B cell (primary cell): Measurements from ENCODE around the gene BDKRB1. TPM values are rescaled to one million over a fixed set of nuclear protein-coding genes. Genes with fewer than 3 reads are reported as not detected.

Experiments
- ATAC-seq: fragments of 200-7000 bp; cut with Tn5 transposase; one replicate; pipeline ENCODE4 v1.10.0; 2021; ENCODE audit warnings: low read depth, mild to moderate bottlenecking, moderate number of reproducible peaks, moderate library complexity
- CTCF ChIA-PET: fragments of 350-600 bp; sonication (Branson Sonifier 250); formaldehyde crosslinking; loops from one replicate; lab custom pipeline; 2021; ENCODE audit warnings: antibody characterized with exemption, inconsistent platforms; lab: Charles Lee
- POLR2A ChIA-PET: fragments of 350-600 bp; sonication (Branson Sonifier 250); formaldehyde crosslinking; loops from one replicate; lab custom pipeline; 2021; ENCODE audit warnings: antibody characterized with exemption; lab: Charles Lee
- DNase-seq: peaks from one replicate; pipeline ENCODE4 v3.0.0; 2013
- H2AFZ ChIP-seq: 2 replicates; pipeline ENCODE4 v1.6.1; 2012; ENCODE audit warnings: mild to moderate bottlenecking, low read depth, low read length; ENCODE audit not compliant: insufficient read depth, poor library complexity, severe bottlenecking
- H3K27ac ChIP-seq, 2 donors: 1 replicate in 1 of 2; 2 replicates in 1 of 2; pipeline ENCODE4 v1.5.1; 2012 to 2013; ENCODE audit warnings: low read length in 2 of 2, mild to moderate bottlenecking in 2 of 2, moderate library complexity in 1 of 2
- H3K27me3 ChIP-seq, 4 experiments: fragments of 200-600 bp in 1 of 4; sonication (generic) in 1 of 4; replicated peaks in 1 of 4; 1 replicate in 2 of 4; 2 replicates in 2 of 4; pipeline versions ENCODE4 v1.6.1 to v1.7.0; 2013 to 2016; ENCODE audit warnings: low read length in 3 of 4, mild to moderate bottlenecking in 2 of 4, mixed read lengths in 1 of 4, moderate library complexity in 1 of 4; ENCODE audit not compliant: insufficient read depth in 4 of 4, control insufficient read depth in 3 of 4; ENCODE audit errors: control extremely low read depth in 1 of 4
- H3K36me3 ChIP-seq, 2 experiments: replicated peaks in 1 of 2; 1 replicate in 1 of 2; 2 replicates in 1 of 2; pipeline versions ENCODE4 v1.6.1 to v1.7.1; 2013; ENCODE audit warnings: low read length in 1 of 2; ENCODE audit not compliant: insufficient read depth in 2 of 2, control insufficient read depth in 1 of 2; ENCODE audit errors: control extremely low read depth in 1 of 2, extremely low read depth in 1 of 2
- H3K4me1 ChIP-seq, 2 donors: fragments of 200-600 bp in 1 of 2; sonication (generic) in 1 of 2; 1 replicate in 1 of 2; 2 replicates in 1 of 2; pipeline versions ENCODE4 v1.5.1 to v1.6.1; 2013 to 2017; ENCODE audit warnings: low read length in 2 of 2; ENCODE audit not compliant: control insufficient read depth in 2 of 2, insufficient read depth in 2 of 2
- H3K4me2 ChIP-seq: replicated peaks from 2 replicates; pipeline ENCODE3; 2012; ENCODE audit warnings: mild to moderate bottlenecking, low read depth, low read length; ENCODE audit not compliant: poor library complexity, severe bottlenecking
- H3K4me3 ChIP-seq, 5 experiments: fragments of 200-600 bp in 1 of 5; sonication (generic) in 1 of 5; 1 replicate in 3 of 5; 2 replicates in 2 of 5; pipeline versions ENCODE4 v1.5.1 to v1.7.0; 2011 to 2016; ENCODE audit warnings: low read length in 4 of 5, mild to moderate bottlenecking in 4 of 5, low read depth in 2 of 5, control low read depth in 1 of 5, moderate library complexity in 1 of 5; ENCODE audit not compliant: insufficient read depth in 1 of 5; ENCODE audit errors: control extremely low read depth in 1 of 5, extremely low read depth in 1 of 5
- H3K79me2 ChIP-seq: fragments of 200-600 bp; sonication (generic); one replicate; pipeline ENCODE4 v1.6.0; 2016; ENCODE audit warnings: low read length; ENCODE audit not compliant: control insufficient read depth, insufficient read depth
- H3K9ac ChIP-seq: fragments of 200-600 bp; sonication (generic); 2 replicates; pipeline ENCODE4 v1.6.1; 2017; ENCODE audit warnings: mild to moderate bottlenecking, low read length, moderate library complexity
- H3K9me3 ChIP-seq, 3 donors: one replicate each; pipeline versions ENCODE4 v1.6.1 to v1.7.1; 2013; ENCODE audit warnings: low read length in 2 of 3; ENCODE audit not compliant: control insufficient read depth in 2 of 3, insufficient read depth in 1 of 3; ENCODE audit errors: control extremely low read depth in 1 of 3
- H4K20me1 ChIP-seq: 2 replicates; pipeline ENCODE4 v1.6.0; 2012; ENCODE audit warnings: mild to moderate bottlenecking, low read length; ENCODE audit not compliant: insufficient read depth, control insufficient read depth, poor library complexity, severe bottlenecking
- H3K27ac Mint-ChIP-seq: one replicate; pipeline ENCODE4 v1.8.0; 2021; ENCODE audit warnings: mixed read lengths
- H3K27me3 Mint-ChIP-seq: one replicate; pipeline ENCODE4 v1.8.0; 2021; ENCODE audit warnings: mixed read lengths
- H3K4me1 Mint-ChIP-seq: one replicate; pipeline ENCODE4 v1.8.0; 2021; ENCODE audit warnings: mixed read lengths
- H3K4me3 Mint-ChIP-seq: one replicate; pipeline ENCODE4 v1.8.0; 2021; ENCODE audit warnings: mixed read lengths
- H3K9me3 Mint-ChIP-seq: one replicate; pipeline ENCODE4 v1.8.0; 2022; ENCODE audit warnings: mixed read lengths; ENCODE audit not compliant: insufficient read depth
- CTCF ChIP-seq: fragments of 200-600 bp; IDR thresholded peaks from one replicate; pipeline ENCODE4 v1.8.0; 2022; ENCODE audit warnings: antibody characterized with exemption, mild to moderate bottlenecking
- EZH2 ChIP-seq: IDR thresholded peaks from 2 replicates; pipeline ENCODE4 v1.6.1; 2012; ENCODE audit warnings: borderline replicate concordance, low read depth, mild to moderate bottlenecking, moderate library complexity, low read length; ENCODE audit not compliant: insufficient read depth, poor library complexity, severe bottlenecking
- WGBS: methylation state at CpG from one replicate; pipeline ENCODE4 v1.1.5; 2013; ENCODE audit warnings: missing lambda C conversion rate; ENCODE audit not compliant: insufficient coverage; 5-methylcytosine and 5-hydroxymethylcytosine counted together
- intact Hi-C: fragments of 100-400 bp; cut with micrococcal nuclease; formaldehyde crosslinking; loops from one replicate; pipeline ENCODE4 v1.10.0; 2022
- polyA plus RNA-seq: library from polyadenylated mRNA; depleted of rRNA; stranded (reverse); fragments of >200 nt; gene quantifications from 2 replicates; pipeline ENCODE4 v1.2.3, GENCODE V29; 2012
- total RNA-seq, 2 donors: library from RNA; stranded (reverse); fragments of 120-200 nt in 1 of 2; gene quantifications; 1 replicate in 1 of 2; 2 replicates in 1 of 2; pipeline versions ENCODE4 v1.2.3 to v1.2.4, GENCODE V29; 2013 to 2022

The BDKRB1 gene
- total and polyA plus RNA-seq, 2 donors (not counting 1 experiment from before 2014, with no cell fraction given), result not detected

GRCh38 chr14:96238676-96239265 is 17.2 kb upstream of the BDKRB1 start:
- Mint-ChIP-seq H3K27me3 (peaks cover 6% of the 10 kb centered on the region), H3K4me3 (no peak overlapping the region), H3K9me3 (no peaks in the 10 kb centered on the region), H3K27ac (no peak overlapping the region), H3K4me1 (no peaks in the 10 kb centered on the region)
- H4K20me1 ChIP-seq, result no peaks in the 10 kb centered on the region
- no peak overlapping the region for H3K4me2 ChIP-seq
- no peaks in the 10 kb centered on the region for H3K36me3 ChIP-seq
- POLR2A ChIA-PET, result no interaction called here
- DNase-seq (no peak), ATAC-seq (no peak)
- no peak overlapping the region for H3K9ac ChIP-seq
- peaks cover 0 to 14% (median 0%) of the 10 kb centered on the region in 3 donors for H3K9me3 ChIP-seq
- CTCF ChIA-PET, result no interaction called here
- H3K79me2 ChIP-seq, result no peaks in the 10 kb centered on the region
- no peak for TF ChIP-seq EZH2
- no peak for TF ChIP-seq CTCF
- H2AFZ ChIP-seq, result no peak overlapping the region
- H3K27ac ChIP-seq, result no peak overlapping the region
- no peaks in the 10 kb centered on the region for H3K4me1 ChIP-seq
- no peak overlapping the region for H3K4me3 ChIP-seq
- intact Hi-C loops, result no loop called here
- WGBS, result 80% methylated on average over 7 of the region's 7 CpGs
- no peaks in the 10 kb centered on the region for H3K27me3 ChIP-seq

GRCh38 chr14:96239711-96240141 is 16.3 kb upstream of the BDKRB1 start:
- H3K4me3 ChIP-seq, result no peak overlapping the region
- H3K4me1 ChIP-seq, result no peaks in the 10 kb centered on the region
- CTCF ChIA-PET, result no interaction called here
- H3K27ac ChIP-seq, result no peak overlapping the region
- peaks cover 6% of the 10 kb centered on the region for H3K27me3 Mint-ChIP-seq
- H3K27ac Mint-ChIP-seq, result no peak overlapping the region
- no peak overlapping the region for H2AFZ ChIP-seq
- H3K36me3 ChIP-seq, result no peaks in the 10 kb centered on the region
- H4K20me1 ChIP-seq, result no peaks in the 10 kb centered on the region
- no peak for DNase-seq
- WGBS, result 90% methylated on average over 6 of the region's 9 CpGs
- H3K4me2 ChIP-seq, result no peak overlapping the region
- H3K4me3 Mint-ChIP-seq, result no peak overlapping the region
- no peak for ATAC-seq
- H3K27me3 ChIP-seq, result no peaks in the 10 kb centered on the region
- H3K9ac ChIP-seq, result no peak overlapping the region
- no peaks in the 10 kb centered on the region for H3K9me3 Mint-ChIP-seq
- intact Hi-C loops, result no loop called here
- H3K9me3 ChIP-seq, result peaks cover 0 to 14% (median 0%) of the 10 kb centered on the region in 3 donors
- POLR2A ChIA-PET, result no interaction called here
- H3K79me2 ChIP-seq, result no peaks in the 10 kb centered on the region
- TF ChIP-seq EZH2 (no peak), CTCF (no peak)
- H3K4me1 Mint-ChIP-seq, result no peaks in the 10 kb centered on the region
